GM18870 (cell line): ENCODE measurements around the gene DMC1.
"Not testable (repeated sequence)": the region's sequence is repeated elsewhere in the genome, so short reads cannot be mapped to it uniquely, and the experiment has no call there.

Source experiments
- ATAC-seq: cut with Tn5 transposase; IDR thresholded peaks from one replicate; pipeline ENCODE4 v1.9.1; 2021; ENCODE audit warnings: moderate library complexity; ENCODE audit not compliant: unreplicated experiment

The DMC1 gene

GRCh38 chr22:38470179-38470578 lies 99.8 kb downstream of the DMC1 start:
- not testable (repeated sequence) for ATAC-seq

- no peak for ATAC-seq
Observed at GRCh38 chr22:38469306-38469781, 100.6 kb downstream of the DMC1 start.
